Mesodermal cell (in vitro differentiated cells): ENCODE data around the gene DNAJC4.

Experiments
- H3K27ac ChIP-seq: 2 replicates; pipeline ENCODE4 v1.7.0; 2013; ENCODE audit warnings: mild to moderate bottlenecking, low read depth, low read length, moderate library complexity; ENCODE audit not compliant: severe bottlenecking
- H3K36me3 ChIP-seq: 2 replicates; pipeline ENCODE4 v1.7.1; 2013; ENCODE audit warnings: mild to moderate bottlenecking, low read length, moderate library complexity; ENCODE audit not compliant: control insufficient read depth, insufficient read depth
- H3K4me1 ChIP-seq: one replicate; pipeline ENCODE4 v1.7.1; 2013; ENCODE audit warnings: mild to moderate bottlenecking, low read length; ENCODE audit not compliant: insufficient read depth, control insufficient read depth, poor library complexity, severe bottlenecking
- H3K4me3 ChIP-seq: 2 replicates; pipeline ENCODE4 v1.7.0; 2013; ENCODE audit warnings: low read length, control low read depth, mild to moderate bottlenecking; ENCODE audit not compliant: insufficient read depth, poor library complexity, severe bottlenecking; ENCODE audit errors: extremely low read depth
- H3K9me3 ChIP-seq: 2 replicates; pipeline ENCODE4 v1.7.1; 2013; ENCODE audit warnings: mild to moderate bottlenecking, low read length, moderate library complexity; ENCODE audit not compliant: control insufficient read depth
- WGBS, 2 experiments: methylation state at CpG; one replicate each; pipeline ENCODE4 v1.1.5; 2013; ENCODE audit warnings: missing lambda C conversion rate in 2 of 2; ENCODE audit not compliant: insufficient coverage in 2 of 2; 5-methylcytosine and 5-hydroxymethylcytosine counted together

The DNAJC4 gene

GRCh38 chr11:64208796-64209562 lies 21.4 kb upstream of the DNAJC4 start:
- 90 to 94% methylated on average over 16 to 18 of the region's 18 CpGs for WGBS, 2 experiments
- peaks cover 26% of the 10 kb centered on the region for H3K4me1 ChIP-seq
- H3K4me3 ChIP-seq: no peak overlapping the region
- H3K36me3 ChIP-seq: peaks cover 44% of the 10 kb centered on the region
- H3K9me3 ChIP-seq: no peaks in the 10 kb centered on the region
- peak overlapping the region; percentile 83 for H3K27ac ChIP-seq

- H3K4me1 ChIP-seq: peaks cover 26% of the 10 kb centered on the region
- 92 to 100% methylated on average over 2 to 8 of the region's 8 CpGs for WGBS, 2 experiments
Observed at GRCh38 chr11:64209563-64209843, 20.8 kb upstream of the DNAJC4 start.

GRCh38 chr11:64210301-64211020 lies 19.9 kb upstream of the DNAJC4 start:
- 96 to 98% methylated on average over 14 to 24 of the region's 24 CpGs for WGBS, 2 experiments

More at GRCh38 chr11:64209563-64209843, 20.8 kb upstream of the DNAJC4 start:
- H3K36me3 ChIP-seq: peaks cover 40% of the 10 kb centered on the region
- H3K27ac ChIP-seq: no peak overlapping the region
- H3K9me3 ChIP-seq: no peaks in the 10 kb centered on the region
- H3K4me3 ChIP-seq: no peak overlapping the region

GRCh38 chr11:64211181-64211872 lies 19.0 kb upstream of the DNAJC4 start:
- no peaks in the 10 kb centered on the region for H3K9me3 ChIP-seq
- no peak overlapping the region for H3K4me3 ChIP-seq
- H3K27ac ChIP-seq: no peak overlapping the region
- peaks cover 21% of the 10 kb centered on the region for H3K4me1 ChIP-seq
- peaks cover 28% of the 10 kb centered on the region for H3K36me3 ChIP-seq
- WGBS, 2 experiments: 93 to 95% methylated on average over 12 to 20 of the region's 30 CpGs

More at GRCh38 chr11:64210301-64211020, 19.9 kb upstream of the DNAJC4 start:
- H3K36me3 ChIP-seq: peaks cover 37% of the 10 kb centered on the region
- H3K9me3 ChIP-seq: no peaks in the 10 kb centered on the region
- peaks cover 26% of the 10 kb centered on the region for H3K4me1 ChIP-seq
- no peak overlapping the region for H3K4me3 ChIP-seq
- no peak overlapping the region for H3K27ac ChIP-seq

GRCh38 chr11:64216879-64217278 lies 13.5 kb upstream of the DNAJC4 start:
- H3K4me3 ChIP-seq: no peak overlapping the region
- no peak overlapping the region for H3K27ac ChIP-seq
- no peaks in the 10 kb centered on the region for H3K4me1 ChIP-seq
- no peaks in the 10 kb centered on the region for H3K9me3 ChIP-seq
- peaks cover 27% of the 10 kb centered on the region for H3K36me3 ChIP-seq
- WGBS, 2 experiments: 89 to 95% methylated on average over 5 to 6 of the region's 6 CpGs

GRCh38 chr11:64218628-64219353 lies 11.6 kb upstream of the DNAJC4 start:
- WGBS, 2 experiments: 90 to 98% methylated on average over 4 to 7 of the region's 11 CpGs
- peaks cover 25% of the 10 kb centered on the region for H3K36me3 ChIP-seq

GRCh38 chr11:64219354-64219684 lies 11.0 kb upstream of the DNAJC4 start:
- WGBS, 2 experiments: 93 to 96% methylated on average over 5 to 6 of the region's 7 CpGs
- no peaks in the 10 kb centered on the region for H3K4me1 ChIP-seq
- H3K4me3 ChIP-seq: no peak overlapping the region
- no peak overlapping the region for H3K27ac ChIP-seq
- peaks cover 31% of the 10 kb centered on the region for H3K36me3 ChIP-seq
- H3K9me3 ChIP-seq: no peaks in the 10 kb centered on the region

More at GRCh38 chr11:64218628-64219353, 11.6 kb upstream of the DNAJC4 start:
- Histone ChIP-seq H3K27ac (no peak overlapping the region), H3K4me1 (no peaks in the 10 kb centered on the region), H3K9me3 (no peaks in the 10 kb centered on the region), H3K4me3 (no peak overlapping the region)

- peaks cover 34% of the 10 kb centered on the region for H3K36me3 ChIP-seq
- H3K4me1 ChIP-seq: no peaks in the 10 kb centered on the region
- 98 to 100% methylated on average over 5 to 6 of the region's 10 CpGs for WGBS, 2 experiments
- no peak overlapping the region for H3K27ac ChIP-seq
- H3K4me3 ChIP-seq: no peak overlapping the region
- no peaks in the 10 kb centered on the region for H3K9me3 ChIP-seq
Observed at GRCh38 chr11:64219755-64220154, 10.6 kb upstream of the DNAJC4 start.

GRCh38 chr11:64220271-64220670 lies 10.1 kb upstream of the DNAJC4 start:
- 92 to 93% methylated on average over 17 of the region's 17 CpGs for WGBS, 2 experiments
- Histone ChIP-seq H3K27ac (no peak overlapping the region), H3K4me3 (no peak overlapping the region), H3K9me3 (no peaks in the 10 kb centered on the region), H3K4me1 (peaks cover 3% of the 10 kb centered on the region), H3K36me3 (peaks cover 29% of the 10 kb centered on the region)

GRCh38 chr11:64220798-64221197 lies 9.6 kb upstream of the DNAJC4 start:
- no peak overlapping the region for H3K27ac ChIP-seq
- H3K4me1 ChIP-seq: peaks cover 6% of the 10 kb centered on the region
- WGBS, 2 experiments: 94 to 99% methylated on average over 14 of the region's 14 CpGs
- no peak overlapping the region for H3K4me3 ChIP-seq
- no peaks in the 10 kb centered on the region for H3K9me3 ChIP-seq
- H3K36me3 ChIP-seq: peaks cover 29% of the 10 kb centered on the region
